GM06990 (cell line): ENCODE measurements around the gene PTPRM.

Experiments used
- DNase-seq: peaks from one replicate; pipeline ENCODE4 v3.0.0-alpha.2; 2011; ENCODE audit not compliant: insufficient read length; ENCODE audit errors: extremely low read depth
- H3K27me3 ChIP-seq: replicated peaks from 2 replicates; pipeline ENCODE4 v1.6.0; 2011; ENCODE audit warnings: low read length; ENCODE audit not compliant: control insufficient read depth, insufficient read depth
- H3K36me3 ChIP-seq: 2 replicates; pipeline ENCODE4 v1.5.1; 2011; ENCODE audit warnings: low read length; ENCODE audit not compliant: control insufficient read depth, insufficient read depth
- H3K4me3 ChIP-seq: replicated peaks from 2 replicates; pipeline ENCODE4 v1.5.1; 2011; ENCODE audit warnings: low read depth, mild to moderate bottlenecking, control low read depth, low read length
- TF ChIP-seq, protein P1 (sequence below): IDR thresholded peaks from 2 replicates; pipeline ENCODE4 v1.5.1; 2011; ENCODE audit warnings: low read length, control low read depth, mild to moderate bottlenecking, inconsistent platforms; ENCODE audit not compliant: insufficient read depth, poor library complexity, severe bottlenecking

Gene PTPRM

GRCh38 chr18:8133032-8133431, 565.9 kb downstream of the PTPRM start:
- Histone ChIP-seq H3K4me3 (no peak overlapping the region), H3K27me3 (no peaks in the 10 kb centered on the region), H3K36me3 (no peaks in the 10 kb centered on the region)
- TF ChIP-seq, protein P1, sequence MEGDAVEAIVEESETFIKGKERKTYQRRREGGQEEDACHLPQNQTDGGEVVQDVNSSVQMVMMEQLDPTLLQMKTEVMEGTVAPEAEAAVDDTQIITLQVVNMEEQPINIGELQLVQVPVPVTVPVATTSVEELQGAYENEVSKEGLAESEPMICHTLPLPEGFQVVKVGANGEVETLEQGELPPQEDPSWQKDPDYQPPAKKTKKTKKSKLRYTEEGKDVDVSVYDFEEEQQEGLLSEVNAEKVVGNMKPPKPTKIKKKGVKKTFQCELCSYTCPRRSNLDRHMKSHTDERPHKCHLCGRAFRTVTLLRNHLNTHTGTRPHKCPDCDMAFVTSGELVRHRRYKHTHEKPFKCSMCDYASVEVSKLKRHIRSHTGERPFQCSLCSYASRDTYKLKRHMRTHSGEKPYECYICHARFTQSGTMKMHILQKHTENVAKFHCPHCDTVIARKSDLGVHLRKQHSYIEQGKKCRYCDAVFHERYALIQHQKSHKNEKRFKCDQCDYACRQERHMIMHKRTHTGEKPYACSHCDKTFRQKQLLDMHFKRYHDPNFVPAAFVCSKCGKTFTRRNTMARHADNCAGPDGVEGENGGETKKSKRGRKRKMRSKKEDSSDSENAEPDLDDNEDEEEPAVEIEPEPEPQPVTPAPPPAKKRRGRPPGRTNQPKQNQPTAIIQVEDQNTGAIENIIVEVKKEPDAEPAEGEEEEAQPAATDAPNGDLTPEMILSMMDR = no peak
- DNase-seq = no peak

DNA sequence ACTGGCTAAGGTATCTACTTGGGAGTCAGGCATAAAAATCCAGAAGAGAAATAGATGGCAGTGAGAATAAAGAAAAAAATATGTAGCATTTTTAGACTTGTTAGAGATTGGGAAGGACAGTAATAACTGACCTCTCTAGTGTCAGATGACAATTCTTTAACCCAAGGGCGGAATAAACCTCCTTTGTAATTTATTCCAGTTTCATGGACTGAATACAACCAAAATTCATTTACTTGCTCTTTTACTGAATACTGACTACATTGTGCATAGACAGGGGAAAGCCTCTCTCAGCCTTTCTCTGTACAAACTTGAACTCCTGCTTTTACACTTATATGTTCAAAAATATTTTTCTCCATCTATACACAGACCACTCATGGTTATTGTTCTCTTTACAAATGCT, 566.8 kb downstream of the PTPRM start:
- no peak for DNase-seq
- H3K27me3 ChIP-seq = no peaks in the 10 kb centered on the region
- H3K36me3 ChIP-seq = no peaks in the 10 kb centered on the region
- H3K4me3 ChIP-seq = no peak overlapping the region
- TF ChIP-seq, protein P1 = no peak

DNA sequence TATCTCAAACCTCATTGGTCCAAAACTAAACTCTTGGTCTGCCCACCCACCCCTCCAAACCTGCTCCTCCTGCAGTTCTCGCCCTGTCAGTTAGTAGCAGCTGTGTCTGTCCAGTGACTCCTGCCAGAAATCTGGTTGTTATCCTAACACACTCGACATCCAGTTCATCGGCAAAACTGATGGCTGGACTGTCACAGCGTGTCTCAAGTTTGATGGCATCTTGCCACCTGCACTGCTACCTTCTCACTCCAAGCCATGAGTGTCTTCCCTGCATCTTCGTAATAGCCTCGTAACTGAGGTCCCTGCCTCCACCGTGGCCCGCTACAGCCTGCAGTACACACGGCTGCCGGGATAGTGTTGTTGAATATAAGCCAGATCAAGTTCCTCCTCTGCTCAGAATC, 572.0 kb downstream of the PTPRM start:
- Histone ChIP-seq H3K27me3 (no peaks in the 10 kb centered on the region), H3K36me3 (no peaks in the 10 kb centered on the region), H3K4me3 (no peak overlapping the region)
- TF ChIP-seq, protein P1 = no peak
- DNase-seq = no peak

DNA sequence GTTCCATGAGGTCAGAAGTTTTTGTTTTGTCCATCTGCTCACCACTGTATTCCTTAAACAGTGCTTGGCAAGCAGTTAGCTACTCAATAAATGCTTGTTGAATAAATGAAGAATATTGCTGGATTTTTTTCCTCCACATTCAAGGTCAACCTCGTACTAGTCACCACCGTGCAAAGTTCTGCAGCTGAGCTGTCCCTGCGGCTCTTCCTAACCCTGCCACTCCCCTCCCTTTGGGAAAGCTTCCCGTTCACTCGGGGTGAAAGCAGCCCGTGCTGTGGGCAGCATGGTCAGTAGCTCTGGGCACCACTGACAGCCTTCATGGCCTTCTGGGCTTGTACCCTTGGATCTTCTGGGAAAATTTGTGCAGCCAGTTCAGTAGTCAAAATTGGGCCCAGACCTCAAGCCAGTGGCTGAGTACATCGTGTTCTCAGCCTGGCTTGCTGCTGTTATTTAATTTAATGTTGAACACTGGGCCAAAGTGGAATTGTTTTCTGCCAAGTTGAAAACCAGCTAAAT, 572.8 kb downstream of the PTPRM start:
- TF ChIP-seq, protein P1 = no peak
- no peaks in the 10 kb centered on the region for H3K27me3 ChIP-seq
- no peak overlapping the region for H3K4me3 ChIP-seq
- no peaks in the 10 kb centered on the region for H3K36me3 ChIP-seq
- no peak for DNase-seq

GRCh38 chr18:8140841-8141501, 573.9 kb downstream of the PTPRM start:
- TF ChIP-seq, protein P1 = no peak
- DNase-seq = no peak

More at GRCh38 chr18:8140841-8141501, 573.9 kb downstream of the PTPRM start:
- Histone ChIP-seq H3K4me3 (no peak overlapping the region), H3K27me3 (no peaks in the 10 kb centered on the region), H3K36me3 (no peaks in the 10 kb centered on the region)
